ENCODE measurements around the gene PTGIR.

GRCh38 chr19:46630586-46631205 is 5.8 kb upstream of the PTGIR start:
- no peak for TF ChIP-seq CTCF (IDR thresholded peaks at IDR 0.05; ENCODE audit: poor library complexity)
- no peak for TF ChIP-seq EZH2 (IDR thresholded peaks at IDR 0.05; ENCODE audit: borderline replicate concordance)
- no peak for TF ChIP-seq EZH2phosphoT487 (IDR thresholded peaks at IDR 0.05; ENCODE audit: low read depth, severe bottlenecking, unreplicated experiment)
